ENCODE data around the gene F11R.
"Not testable (repeated sequence)": the region's sequence is repeated elsewhere in the genome, so short reads cannot be mapped to it uniquely, and the experiment has no call there.

The F11R gene

DNA sequence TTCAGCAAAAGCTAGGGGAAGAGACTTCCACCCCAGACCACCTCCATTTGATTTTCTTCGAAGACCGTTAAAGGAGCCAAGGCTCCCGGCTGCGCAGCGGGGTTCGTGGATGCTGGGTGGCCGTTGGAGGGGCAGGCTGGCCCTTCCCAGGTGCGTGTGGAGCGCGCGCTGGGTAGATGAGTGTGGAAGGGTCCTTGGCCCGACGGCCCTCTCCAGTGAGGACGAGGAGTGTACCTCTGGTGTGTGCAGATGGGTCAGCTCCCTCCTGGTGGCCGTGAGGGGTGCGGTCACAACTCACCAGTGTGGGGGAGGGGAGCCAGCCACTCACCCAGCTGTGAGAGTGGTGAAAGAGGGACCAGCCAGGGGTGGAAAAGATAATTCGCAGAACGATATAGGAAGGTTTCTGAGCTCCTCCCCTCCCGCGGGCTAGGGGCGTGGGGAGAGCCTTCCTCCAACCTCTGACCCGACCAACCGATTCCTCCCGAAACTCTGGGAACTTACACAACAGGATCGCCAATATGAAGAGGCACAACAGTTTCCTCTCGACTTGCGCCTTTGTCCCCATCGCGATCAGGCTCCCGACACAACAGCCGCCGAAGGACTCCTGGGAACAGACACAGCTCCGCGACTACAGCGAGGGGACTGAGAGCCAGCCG, at the start of gene F11R:
Gene F11R, minus strand, starts transcription at position 644 of the 656 bp plus-strand sequence. Its CDS starts 79 bp downstream, at position 565.
- no peak for DNase-seq (ENCODE audit: low read depth, low spot score)

DNA sequence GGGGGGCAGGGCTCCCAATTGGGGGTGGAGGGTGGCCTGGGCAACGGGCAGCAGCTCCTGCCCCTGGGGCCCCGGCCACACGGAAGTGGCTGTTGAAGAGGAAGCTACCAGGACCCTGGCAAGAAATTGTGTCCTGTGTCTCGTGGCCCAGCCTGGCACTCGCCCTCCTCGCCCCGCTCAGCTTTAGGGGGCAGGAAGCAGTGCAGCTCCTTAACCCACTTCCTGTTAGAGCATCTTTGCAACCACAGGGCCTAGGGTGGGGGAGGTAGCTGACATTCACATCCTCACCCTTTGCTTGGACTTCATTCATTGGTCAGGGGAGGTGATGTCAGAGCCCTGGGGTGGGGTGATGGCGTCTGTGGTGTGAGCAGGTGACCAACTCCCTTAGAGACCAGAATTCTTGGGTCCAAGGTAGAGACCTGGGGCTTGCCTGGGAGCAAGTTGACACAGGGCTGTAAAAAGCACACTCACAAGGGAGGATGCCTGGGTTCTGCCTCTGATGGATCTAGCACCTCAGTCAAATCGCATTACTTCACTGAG, 48.8 kb upstream of the F11R start, which contains the start of gene ARHGAP30:
Gene ARHGAP30, minus strand, starts transcription at position 161 of the 540 bp plus-strand sequence. CDS start 267 bp downstream, outside the sequence.
- DNase-seq (ENCODE audit: low read depth, low spot score): peak; percentile 72

DNA sequence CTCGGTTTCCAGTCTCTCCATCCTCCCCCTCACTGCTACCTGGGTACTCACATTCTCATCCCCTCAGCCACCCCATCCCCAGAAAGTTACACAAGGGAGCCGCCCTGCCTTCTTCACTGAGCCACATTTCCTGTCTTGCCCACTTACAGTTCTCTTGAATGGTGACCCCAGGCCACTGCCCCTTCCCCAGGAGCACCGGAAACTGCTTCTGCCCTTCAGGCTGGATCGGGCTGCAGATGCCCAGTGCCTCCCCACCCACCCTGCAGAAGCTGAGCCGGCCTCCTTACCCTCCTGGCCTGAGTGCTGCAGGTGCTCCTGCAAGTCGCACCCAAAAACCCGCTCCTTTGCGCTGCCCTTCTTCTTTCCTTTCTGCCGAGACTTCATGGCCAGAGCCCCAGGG, 48.3 kb upstream of the F11R start:
- DNase-seq (ENCODE audit: low read depth, low spot score): no peak

DNA sequence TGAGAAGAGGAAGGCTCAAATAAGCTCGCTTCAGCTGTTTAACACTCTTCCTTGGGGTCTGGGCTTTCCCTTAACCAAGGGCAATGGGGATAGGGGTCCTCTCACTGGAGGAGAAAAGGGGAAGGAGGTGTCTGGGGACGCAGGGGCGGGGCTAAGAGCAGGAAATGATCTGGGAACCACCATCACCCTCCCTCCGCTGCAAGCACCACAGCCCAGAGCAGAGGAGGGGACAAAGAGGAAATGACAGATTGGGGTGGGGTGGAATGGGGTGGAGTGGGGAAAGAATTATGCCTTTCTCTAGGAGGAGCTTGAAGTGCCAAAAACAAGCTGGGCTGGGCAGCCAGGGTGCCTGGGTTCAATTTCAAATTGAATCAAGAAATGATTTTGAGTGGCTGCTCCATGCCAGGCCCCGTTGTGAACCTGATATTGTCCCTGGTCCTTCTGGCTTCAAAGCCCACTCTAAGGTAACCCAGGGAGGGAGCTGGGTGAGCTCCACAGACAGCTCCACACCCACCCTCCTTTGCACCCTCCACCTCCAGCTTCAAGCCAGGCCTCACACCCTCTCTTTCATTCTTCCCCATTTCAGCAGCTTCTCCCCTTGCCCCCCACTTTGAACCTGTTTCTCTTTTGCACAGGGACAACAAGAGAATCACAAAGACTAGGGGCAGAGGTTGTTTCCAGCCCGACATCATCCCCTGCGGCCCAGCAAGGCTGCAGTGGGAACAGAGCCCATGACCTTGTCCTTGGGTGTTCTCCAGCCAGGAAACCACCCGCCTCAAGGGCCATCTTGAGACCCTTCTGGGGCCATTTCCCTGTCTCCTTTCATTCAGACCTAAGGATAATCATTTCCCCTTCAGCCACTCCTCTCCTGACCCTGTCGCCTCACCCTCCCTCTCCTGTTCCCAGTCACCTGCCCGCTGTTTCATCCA, 47.6 kb upstream of the F11R start:
- DNase-seq (ENCODE audit: low read depth, low spot score): peak; percentile 56

DNA sequence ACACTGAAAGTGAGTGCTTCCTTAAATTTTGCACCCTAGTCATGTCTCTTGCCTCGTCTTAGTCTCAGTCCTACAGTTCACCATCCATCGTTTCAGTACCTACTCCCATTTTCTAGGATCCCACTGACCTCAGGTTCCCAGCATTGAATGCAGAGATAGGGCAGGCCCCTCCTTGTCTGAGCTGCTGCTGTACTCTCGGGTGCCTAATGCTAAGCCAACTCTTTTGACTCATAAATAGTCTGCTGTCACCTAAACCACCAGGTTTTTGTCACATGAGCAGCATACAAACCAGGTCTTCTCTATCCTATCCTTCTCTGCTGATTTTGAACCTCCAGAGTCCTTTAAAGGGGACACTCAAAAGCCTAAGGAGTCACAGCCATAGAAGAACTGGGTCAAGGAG, 45.7 kb upstream of the F11R start:
- no peak for DNase-seq (ENCODE audit: low read depth, low spot score)

DNA sequence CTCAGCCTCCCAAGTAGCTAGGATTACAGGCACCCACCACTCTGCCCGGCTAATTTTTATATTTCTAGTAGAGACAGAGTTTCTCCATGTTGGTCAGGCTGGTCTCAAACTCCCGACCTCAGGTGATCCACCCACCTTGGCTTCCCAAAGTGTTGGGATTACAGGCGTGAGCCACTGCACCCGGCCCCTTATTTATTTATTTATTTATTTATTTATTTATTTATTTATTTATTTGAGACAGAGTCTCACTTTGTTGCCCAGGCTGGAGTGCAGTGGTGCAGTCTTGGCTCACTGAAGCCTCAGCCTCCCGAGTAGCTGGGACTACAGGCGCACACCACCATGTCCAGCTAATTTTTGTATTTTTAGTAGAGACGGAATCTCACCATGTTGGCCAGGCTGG, 44.7 kb upstream of the F11R start:
- not testable (repeated sequence) for DNase-seq (ENCODE audit: low read depth, low spot score)

DNA sequence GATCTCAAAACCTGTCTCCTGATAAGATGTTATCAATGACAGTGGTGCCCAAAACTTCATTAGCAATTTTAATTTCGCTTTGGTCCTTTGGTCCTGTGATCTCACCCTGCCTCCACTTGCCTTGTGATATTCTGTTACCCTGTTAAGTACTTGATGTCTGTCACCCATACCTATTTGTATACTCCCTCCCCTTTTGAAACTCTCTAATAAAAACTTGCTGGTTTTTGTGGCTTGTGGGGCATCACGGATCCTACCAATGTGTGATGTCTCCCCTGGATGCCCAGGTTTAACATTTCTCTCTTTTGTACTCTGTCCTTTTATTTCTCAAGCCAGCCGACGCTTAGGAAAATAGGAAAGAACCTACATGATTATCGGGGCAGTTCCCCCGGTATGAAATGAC, 43.0 kb upstream of the F11R start:
- not testable (repeated sequence) for DNase-seq (ENCODE audit: low read depth, low spot score)

DNA sequence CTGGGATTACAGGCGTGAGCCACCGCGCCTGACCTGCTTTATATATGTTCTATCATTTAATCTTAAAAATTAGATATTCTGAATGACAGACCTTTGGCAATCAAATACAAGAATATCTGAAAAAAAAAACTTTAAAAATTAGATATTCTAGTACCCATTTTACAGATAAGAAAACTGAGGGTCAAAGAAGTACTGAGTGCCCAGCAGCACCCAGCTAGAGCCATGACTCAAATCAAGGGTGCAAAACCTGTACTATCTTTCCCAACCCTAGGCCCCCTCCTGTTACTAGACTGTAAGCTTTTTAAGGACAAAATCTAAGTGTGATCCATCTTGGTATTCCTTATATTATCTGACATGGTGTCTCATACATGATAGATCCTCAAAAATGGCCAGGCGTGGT, 40.5 kb upstream of the F11R start:
- no peak for DNase-seq (ENCODE audit: low read depth, low spot score)

DNA sequence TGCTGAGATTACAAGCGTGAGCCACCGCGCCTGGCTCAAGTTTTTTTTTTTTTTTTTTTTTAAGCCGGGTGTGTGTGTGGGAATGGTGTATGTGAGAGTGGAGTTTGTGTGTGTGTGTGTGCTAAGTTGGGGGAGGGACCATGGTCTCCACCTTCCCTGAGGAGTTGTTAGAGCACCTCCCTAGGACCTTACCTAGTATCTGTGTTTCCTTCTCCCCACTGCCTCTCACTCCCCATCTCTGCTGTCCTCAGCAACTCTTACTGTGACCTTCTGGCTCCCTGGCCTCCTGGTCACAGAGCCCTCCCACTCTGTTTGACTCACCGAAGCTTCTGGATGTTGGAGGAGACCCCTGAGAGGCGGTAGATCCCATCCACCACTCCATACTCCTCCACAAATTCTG, 38.3 kb upstream of the F11R start:
- no peak for DNase-seq (ENCODE audit: low read depth, low spot score)

DNA sequence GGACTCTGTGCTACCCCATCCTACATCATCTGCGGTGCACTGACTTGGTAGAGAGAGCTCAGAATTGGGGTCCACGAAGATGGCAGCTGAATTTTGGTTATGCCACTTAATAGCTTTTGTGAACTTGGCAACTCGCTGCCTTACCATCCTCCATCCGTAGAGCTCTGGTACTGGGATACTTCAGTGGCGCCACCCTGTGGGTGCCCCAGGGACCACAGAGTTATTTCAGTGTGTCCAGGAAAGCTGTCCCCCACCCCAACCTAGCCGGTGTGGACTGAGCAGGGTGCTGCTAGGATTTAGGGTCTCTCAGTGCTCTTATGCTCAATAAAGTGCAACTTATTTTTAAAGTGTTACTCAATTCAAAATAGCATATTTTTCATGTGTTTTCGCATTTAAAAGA, 33.9 kb upstream of the F11R start:
- DNase-seq (ENCODE audit: low read depth, low spot score): no peak

DNA sequence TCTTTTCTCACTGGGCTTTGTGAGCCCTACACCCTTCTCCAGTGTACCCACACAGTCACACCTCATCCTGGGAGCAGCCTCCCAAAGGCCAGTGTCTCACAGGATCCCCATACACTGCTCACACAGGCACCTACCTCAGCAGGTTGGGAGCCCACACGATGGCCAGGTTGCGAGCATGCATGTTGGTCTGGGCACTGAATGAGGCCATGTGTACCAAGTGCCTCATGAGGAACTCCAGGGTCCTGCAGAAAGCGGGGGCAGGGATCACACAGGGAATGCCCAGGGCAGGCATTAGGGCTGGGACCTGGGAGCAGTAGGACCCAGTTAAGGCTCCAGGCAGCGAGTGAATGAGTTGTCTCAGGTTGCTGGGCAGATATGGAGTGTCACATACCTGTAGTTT, 33.3 kb upstream of the F11R start:
- no peak for DNase-seq (ENCODE audit: low read depth, low spot score)

DNA sequence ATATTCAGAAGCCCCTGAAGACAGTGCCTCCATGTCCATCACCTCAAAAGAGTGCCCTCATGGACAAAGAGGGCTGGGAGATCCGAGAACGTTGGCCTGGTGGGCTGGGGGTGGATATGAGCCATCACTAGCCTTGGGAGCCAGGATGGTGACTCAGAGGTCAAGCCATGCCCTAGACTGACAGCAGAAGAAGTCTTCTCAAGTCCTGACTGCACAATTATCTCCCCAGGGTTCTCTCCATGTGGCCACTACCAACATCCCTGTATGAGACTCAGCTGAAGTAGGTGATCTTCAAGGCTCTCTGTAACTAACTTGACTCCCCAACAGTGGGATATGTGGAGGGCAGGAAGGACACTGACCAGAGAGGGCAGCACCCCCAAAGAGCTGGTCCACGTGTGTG, 31.9 kb upstream of the F11R start:
- DNase-seq (ENCODE audit: low read depth, low spot score): no peak

DNA sequence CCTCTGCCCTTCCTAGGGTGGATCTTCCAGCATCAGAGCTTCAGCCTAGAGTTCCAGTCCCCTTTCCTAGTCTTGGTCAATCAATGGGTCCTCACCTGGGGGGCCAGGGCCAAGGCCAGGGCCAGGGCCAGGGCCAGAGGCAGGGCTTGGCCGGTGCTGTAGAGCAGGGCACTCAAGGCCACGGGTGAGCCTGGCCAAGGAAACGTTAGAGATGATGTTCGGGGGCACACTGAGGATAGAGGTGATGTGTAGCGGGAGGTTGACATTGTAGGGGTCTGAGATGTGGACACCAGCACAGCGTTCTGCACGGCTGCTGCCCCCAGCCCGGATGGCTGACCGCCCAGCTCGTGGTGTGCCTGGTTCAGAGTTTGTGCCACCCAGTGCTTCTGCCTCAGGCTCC, 30.3 kb upstream of the F11R start:
- no peak for DNase-seq (ENCODE audit: low read depth, low spot score)

DNA sequence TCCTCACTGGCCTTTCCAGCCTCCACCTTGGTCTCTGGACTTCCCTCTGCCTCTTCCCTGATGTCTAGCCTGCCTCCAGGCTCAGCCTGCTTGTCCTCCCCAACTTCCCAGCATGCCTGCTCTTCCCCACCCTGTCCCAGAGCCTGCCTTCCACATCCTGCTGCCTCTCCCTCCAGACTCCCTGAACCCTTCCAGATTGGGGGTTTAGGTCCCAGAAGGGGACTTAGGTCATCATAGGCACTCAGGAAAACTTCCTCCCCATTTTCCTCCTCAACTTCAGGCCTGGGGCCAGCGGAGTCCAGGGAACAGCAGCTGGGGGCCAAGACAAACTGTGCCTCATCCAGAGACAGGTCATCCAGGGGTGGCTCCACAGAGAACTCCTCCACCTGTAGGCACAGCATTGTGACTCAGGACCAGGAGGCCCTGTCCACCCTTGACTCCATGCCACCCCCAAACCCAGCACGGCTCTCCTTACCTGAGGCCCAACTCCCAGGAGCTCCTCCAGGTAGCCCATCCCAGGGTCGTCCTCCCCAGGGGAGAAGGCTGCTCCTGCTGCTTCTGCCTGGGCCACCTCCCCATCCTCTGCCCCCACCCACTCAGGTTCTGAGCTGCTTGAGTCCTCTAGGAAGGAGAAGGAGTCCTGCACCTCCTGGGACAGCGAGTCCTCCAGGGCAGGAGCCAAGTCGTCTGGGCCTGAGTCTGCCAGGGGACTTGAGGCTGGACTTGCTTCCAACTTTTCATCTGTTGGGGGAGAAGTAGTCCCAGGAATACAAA, 28.2 kb upstream of the F11R start:
- DNase-seq (ENCODE audit: low read depth, low spot score): no peak

DNA sequence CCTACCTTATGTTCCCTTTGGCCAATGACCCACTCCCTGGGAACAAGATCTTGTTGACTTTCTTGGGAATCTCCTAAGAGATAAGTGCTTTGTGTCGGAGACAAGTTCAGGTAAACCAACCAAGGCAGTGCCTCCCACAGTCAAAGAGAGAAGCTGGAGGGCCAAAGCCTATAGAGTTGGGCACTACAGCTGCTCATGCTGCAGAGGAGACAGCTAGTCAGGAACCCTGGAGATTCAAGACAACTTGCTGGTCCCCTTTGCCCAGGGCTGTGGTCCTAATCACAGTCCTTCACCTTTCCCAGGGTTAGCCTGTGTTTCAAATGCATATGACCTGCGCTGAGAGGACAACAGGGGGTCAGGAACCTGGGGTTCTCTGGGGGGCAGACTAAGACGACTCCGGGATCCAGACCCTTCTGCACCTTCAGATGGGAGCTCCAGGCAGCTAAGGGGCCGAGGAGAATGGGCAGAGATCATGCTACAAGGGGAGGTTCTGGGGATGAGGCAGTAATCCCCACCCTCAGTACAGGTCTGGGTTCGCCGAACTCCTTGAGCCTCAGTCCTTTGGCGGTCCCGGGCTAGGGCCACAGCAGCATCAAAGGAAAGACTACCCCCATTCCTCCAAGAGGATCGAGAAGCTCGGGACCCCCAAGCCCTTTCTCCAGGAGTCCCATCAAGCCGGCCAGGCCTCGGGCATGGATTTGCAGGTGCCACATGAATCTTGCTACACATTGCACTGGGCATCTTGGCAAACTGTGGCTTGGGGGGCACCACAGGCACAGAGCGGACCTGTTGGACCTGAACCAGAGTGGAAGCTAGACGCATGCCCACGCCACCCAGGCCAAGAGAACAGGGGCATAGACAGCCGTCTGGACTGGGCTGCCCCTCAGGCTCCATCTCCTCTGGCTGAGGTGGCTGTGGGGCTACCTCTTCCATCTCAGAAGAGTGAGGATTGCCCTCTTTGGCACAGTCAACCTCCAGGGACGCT, 26.8 kb upstream of the F11R start:
- no peak for DNase-seq (ENCODE audit: low read depth, low spot score)

DNA sequence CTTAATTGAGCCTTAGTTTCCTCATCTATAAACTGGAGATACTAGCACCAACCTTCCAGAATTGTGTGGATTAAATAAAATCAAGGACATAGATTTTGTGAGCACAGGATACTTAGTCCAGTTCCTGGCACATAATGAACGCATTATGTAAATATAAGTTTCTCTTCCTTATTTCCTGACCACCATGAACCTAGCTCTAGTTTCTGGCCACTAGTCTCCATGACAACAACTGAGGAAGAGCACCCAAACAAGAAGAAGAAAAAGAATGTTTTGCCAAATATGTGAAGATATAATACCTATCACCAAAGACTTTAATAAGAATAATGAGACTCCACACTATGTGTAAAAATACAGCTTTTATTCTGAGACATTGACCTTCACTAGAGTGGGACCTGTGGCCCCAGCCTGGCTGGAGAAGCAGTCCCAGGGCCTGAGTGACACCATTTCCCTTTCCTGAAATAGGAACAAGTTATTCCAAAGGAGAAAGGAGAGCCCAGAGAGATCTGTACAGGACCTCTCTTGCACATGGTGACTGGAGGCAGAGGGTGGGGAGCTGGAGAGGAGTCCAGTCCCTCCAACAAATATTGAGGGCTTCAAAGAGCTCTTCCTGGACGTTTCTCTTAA, 25.8 kb upstream of the F11R start:
- no peak for DNase-seq (ENCODE audit: low read depth, low spot score)

DNA sequence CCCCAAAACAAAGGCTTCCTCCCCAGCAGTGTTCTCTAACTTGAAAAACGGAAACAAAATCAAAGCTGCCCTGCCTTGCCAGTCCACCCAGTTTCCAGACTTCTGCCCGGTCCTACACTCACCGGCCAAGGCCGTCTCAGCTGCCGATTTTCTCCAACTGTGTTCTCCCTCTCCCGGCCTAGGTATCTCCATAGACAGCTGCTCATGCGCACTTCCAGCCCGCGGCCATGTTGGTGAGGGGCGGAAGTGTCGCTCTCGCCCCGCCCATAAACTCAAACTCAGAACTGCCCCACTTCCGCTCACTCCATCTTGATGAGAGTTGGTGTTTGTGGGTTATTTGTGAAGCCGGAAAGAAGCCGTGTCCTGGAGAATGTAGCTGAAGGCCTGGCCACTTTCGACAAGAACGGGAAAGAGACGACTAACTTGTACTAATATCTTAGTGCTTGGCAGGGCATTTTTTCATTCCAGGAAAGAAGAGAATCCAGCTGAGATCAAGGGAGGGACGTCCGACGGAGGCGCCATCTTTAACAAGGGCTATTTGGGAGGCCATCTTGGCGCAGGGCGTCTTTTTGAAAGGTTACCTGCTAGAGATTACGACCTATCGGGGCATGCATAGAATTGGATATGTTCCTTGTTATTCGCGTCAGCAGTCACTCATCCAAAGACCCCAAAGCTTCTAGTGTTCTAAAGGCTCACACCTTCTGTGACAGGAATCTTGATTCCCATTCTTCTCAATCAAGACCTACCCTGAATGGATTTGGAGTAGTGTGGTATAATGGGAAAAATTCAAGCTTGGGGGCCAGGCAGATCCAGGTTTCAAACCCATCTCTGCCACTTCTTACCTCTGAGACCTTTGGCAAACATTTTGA, 25.0 kb upstream of the F11R start, which contains the start of gene USF1:
Gene USF1, minus strand, starts transcription at position 242 of the 869 bp plus-strand sequence. CDS start 2,702 bp downstream, outside the sequence.
- DNase-seq (ENCODE audit: low read depth, low spot score): peak; percentile 83

DNA sequence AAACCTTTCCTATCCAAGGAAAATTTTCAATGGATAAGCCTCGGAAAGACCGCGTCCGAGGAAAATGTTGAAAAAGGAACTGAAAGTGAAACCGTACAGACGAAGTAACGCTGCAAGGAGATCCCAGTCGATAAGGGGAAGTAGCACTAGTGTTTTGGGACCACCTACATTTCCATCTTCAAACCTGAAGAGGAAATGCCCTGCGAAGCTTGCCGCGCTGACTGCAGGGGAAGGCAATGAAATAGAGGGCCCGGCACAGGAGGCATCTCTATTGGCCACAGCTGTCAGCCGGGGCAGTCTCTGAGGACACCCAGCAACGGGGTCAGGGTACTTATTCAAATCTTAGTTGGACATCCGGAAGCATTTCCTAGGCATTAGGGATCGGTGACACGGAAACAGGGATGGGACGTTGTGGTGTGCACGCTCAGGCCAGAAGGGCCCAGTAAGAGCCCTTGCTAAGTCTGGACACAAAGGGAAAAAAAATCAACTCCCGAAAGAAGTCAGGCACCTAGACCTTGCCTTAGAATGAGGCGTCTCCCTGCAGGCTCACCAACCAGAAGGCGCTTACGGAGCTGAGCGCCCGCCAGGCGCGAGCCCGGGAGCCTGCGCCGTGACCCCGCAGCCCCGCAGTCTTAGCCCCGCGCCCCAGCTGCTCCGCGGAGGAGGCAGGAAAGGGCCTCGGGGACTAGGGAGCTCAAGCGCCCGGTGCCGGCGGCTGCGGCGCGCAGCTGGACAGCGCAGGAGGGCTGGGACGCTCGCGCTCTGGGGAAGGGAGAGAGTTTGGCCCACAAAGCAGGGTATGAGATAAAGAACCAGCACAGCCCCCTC, 24.2 kb upstream of the F11R start:
- DNase-seq (ENCODE audit: low read depth, low spot score): no peak

All from activated CD4-positive, CD25-positive, alpha-beta regulatory T cell treated with anti-CD3 and anti-CD28 coated beads, Interleukin-2, amount 50 U/mL, for 16 hours (primary cell).